Measurements from ENCODE around the gene WFS1.

The WFS1 gene

DNA sequence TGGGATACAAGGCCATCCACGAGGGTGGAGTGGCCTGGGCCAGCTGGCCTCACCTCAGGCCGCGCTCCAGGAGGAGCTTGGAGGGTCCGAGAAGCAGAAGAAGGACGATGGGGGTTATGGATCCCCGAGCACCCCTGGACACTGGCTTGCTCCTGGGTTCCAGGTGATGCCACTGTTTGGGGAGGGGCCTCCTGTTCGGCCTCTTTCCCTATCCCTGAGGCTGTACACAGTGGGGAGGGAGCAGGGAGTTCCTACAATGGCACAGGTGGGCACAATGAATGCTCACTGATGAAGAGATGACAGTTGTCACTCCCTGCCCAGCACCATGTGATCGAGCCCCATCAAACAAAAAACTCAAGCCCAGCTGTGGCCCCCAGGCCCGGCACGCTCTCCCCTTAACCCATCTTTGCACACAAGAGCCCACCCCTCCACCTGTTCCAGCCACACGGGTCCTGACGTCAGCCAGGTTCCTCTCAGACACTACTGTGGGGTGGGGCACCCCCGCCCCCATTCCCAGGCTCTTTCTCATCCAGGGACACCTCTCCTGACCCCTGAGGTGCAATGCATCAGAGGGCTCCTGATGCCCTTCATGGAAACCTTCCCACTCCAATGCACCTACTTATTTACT lies 70.3 kb downstream of the WFS1 start:
- TF ChIP-seq, protein P1, sequence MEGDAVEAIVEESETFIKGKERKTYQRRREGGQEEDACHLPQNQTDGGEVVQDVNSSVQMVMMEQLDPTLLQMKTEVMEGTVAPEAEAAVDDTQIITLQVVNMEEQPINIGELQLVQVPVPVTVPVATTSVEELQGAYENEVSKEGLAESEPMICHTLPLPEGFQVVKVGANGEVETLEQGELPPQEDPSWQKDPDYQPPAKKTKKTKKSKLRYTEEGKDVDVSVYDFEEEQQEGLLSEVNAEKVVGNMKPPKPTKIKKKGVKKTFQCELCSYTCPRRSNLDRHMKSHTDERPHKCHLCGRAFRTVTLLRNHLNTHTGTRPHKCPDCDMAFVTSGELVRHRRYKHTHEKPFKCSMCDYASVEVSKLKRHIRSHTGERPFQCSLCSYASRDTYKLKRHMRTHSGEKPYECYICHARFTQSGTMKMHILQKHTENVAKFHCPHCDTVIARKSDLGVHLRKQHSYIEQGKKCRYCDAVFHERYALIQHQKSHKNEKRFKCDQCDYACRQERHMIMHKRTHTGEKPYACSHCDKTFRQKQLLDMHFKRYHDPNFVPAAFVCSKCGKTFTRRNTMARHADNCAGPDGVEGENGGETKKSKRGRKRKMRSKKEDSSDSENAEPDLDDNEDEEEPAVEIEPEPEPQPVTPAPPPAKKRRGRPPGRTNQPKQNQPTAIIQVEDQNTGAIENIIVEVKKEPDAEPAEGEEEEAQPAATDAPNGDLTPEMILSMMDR (conservative IDR thresholded peaks at IDR 0.05; ENCODE audit: low read depth, low read length): no peak
- DNase-seq (ENCODE audit: low read depth): no peak
- no peak overlapping the region for H3K4me3 ChIP-seq (ENCODE audit: low read length)

DNA sequence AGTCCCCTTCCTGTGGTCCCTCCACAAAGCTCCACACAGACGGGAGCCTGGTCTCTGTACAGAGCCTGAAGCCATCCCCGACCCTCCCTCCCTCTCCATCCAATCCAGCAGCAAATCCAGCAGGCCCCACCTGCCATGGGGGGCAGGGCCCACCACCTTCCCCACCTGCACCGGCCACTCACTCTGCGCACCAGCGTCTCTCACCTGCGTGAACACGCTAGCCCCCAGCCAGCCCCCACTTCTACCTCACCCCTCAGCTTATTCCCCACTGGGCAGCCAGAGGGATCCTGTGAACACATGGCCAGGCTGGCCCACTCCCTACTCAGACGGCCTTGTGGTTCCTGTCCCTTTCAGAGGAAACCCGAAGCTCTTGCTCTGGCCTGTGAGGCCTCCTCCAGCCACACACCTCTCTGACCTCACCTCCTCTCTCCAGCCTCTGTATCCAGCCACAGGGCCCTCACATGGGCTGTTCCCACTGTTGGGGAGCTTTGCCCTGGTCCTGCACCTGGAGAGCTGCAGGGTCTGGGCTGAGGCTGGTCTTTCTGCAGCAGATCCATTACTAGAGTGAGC lies 70.9 kb downstream of the WFS1 start:
- DNase-seq (ENCODE audit: low read depth): no peak
- no peak overlapping the region for H3K4me3 ChIP-seq (ENCODE audit: low read length)
- TF ChIP-seq, protein P1 (conservative IDR thresholded peaks at IDR 0.05; ENCODE audit: low read depth, low read length): no peak

DNA sequence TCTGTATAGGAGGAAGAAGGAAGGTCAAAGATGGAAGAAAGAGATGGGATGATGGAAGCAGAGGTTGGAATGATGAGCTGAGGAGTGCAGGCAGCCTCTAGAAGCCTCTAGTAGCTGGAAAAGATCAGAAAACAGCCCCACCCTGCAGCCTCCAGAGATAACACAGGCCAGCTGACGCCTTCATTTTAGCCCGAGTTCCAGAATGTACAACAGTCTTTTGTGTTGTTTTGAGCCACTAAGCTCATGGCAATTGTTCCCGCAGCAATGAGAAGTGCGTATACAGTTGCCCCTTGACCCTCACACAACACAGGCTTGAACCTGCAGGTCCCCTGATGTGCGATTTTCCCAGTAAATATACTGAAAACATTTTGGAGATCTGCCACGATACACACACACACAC lies 72.0 kb downstream of the WFS1 start:
- H3K4me3 ChIP-seq (ENCODE audit: low read length): no peak overlapping the region
- no peak for DNase-seq (ENCODE audit: low read depth)
- TF ChIP-seq, protein P1 (conservative IDR thresholded peaks at IDR 0.05; ENCODE audit: low read depth, low read length): no peak

DNA sequence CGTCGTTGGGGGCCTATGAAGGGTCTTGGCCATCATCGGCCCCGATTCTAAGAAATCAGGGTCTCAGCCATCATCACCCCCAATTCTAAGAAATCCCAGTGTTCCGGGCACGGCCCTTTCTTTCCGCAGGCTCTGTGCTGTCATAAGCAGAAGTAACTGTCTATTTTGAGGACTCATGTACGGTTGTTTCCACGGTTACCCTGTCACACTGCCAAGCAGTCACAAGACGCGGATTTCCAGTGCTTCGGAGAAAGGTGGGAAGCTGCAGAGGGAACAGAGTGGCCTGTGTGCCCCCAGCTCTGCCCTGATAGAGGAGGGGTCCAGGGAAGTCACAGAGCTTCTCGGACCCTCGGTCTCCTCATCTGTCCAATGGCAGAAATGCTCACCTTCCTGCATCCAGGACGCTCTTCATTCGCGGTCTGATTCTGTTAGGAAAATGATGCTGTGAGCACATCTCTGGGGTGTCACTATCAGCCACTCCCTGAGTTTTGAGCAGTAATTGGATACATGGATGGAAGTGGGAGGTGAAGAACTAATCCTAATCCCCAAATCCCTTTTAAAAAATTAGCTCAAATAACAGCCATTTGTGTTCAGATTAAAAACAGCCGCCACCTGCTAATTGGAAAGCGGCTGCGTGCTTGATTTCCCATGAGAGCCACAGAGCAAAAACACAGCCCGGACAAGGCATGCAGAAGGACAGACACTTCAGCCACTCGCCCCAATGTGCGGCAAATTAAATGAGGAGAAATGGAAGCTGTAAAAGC lies 73.1 kb downstream of the WFS1 start:
- TF ChIP-seq, protein P1 (conservative IDR thresholded peaks at IDR 0.05; ENCODE audit: low read depth, low read length): no peak
- DNase-seq (ENCODE audit: low read depth): peak; percentile 49
- H3K4me3 ChIP-seq (ENCODE audit: low read length): no peak overlapping the region

DNA sequence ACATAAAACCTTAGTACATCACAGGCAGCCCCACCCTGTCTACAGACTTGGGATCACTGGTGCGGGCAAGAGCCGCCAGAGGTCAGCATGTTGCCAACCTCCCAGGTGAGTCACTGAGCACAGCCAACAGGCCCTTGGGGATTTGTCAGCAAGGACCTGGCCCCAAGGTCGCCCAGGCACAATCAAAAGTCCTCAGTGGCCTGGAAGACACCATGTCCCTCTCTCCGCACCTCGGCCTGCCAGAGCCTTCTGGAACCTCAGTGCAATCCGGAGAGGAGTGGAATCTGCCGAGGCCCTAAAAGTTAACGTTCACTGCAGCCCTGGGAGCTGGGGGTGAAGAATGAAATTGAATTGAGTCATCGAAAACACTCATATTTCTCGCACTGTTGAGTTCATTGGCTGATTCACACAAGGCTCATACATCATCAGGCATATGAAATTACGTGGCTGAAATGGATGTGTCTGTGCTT lies 74.3 kb downstream of the WFS1 start:
- DNase-seq (ENCODE audit: low read depth): no peak

DNA sequence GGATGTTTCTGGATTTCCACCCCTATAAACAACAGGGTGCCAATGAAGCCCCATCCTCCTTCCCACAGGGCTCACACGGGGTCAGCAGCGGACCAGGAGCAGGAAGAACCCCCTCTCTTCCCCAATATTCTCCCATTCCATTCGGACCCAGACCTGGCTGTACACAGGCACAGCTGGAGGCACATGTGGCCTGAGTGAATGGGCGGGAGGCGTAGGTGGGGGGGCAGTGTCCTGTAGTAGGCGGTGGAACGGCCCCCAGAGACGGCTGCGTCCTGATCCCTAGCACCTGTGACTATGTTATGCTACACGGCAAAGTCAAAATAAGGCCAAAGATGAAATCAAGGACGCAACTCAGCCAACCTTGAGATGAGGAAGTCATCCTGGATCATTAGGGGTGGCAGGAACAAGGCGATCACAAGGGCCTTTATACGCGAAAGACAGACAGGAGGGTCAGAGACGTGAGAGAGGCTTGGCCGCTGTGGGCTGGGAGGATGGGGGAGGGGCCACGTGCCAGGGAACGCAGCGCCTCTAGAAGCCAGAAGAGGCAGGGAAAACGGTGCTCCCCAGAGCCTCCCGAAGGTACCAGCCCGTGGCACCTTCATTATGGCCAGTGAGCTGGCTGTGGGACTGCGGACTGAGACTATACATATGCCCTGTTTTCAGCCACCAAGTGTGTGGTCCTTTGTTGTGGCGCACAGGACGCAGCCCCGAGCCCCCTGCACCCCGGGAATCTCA lies 75.6 kb downstream of the WFS1 start:
- DNase-seq (ENCODE audit: low read depth): no peak
- H3K4me3 ChIP-seq (ENCODE audit: low read length): no peak overlapping the region
- TF ChIP-seq, protein P1 (conservative IDR thresholded peaks at IDR 0.05; ENCODE audit: low read depth, low read length): no peak

More for the DNA sequence above, 74.3 kb downstream of the WFS1 start:
- H3K4me3 ChIP-seq (ENCODE audit: low read length): no peak overlapping the region
- TF ChIP-seq, protein P1 (conservative IDR thresholded peaks at IDR 0.05; ENCODE audit: low read depth, low read length): peak; percentile 40

Measured in retinal pigment epithelial cell (primary cell).